BLaER1 treated with 17β-estradiol and CSF1 and Interleukin-3, amounts not matched to agents 10 nM and 100 nM (cell line): Measurements from ENCODE around the gene CCDC177.

Source experiments
- H3K27ac ChIP-seq, 11 experiments: shearing (Covaris generic); formaldehyde crosslinking; 2 replicates each; pipeline ENCODE4 v1.8.1; 2022
- H3K27me3 ChIP-seq, 11 experiments: shearing (Covaris generic); formaldehyde crosslinking; 2 replicates each; pipeline ENCODE4 v1.8.1; 2022
- H3K36me3 ChIP-seq, 11 experiments: shearing (Covaris generic); formaldehyde crosslinking; 2 replicates each; pipeline ENCODE4 v1.8.1; 2022
- H3K4me1 ChIP-seq, 10 experiments: shearing (Covaris generic); formaldehyde crosslinking; 2 replicates each; pipeline ENCODE4 v1.8.1; 2022
- H3K4me2 ChIP-seq, 11 experiments: shearing (Covaris generic); formaldehyde crosslinking; 2 replicates each; pipeline ENCODE4 v1.8.1; 2022
- H3K4me3 ChIP-seq, 10 experiments: shearing (Covaris generic); formaldehyde crosslinking; 2 replicates each; pipeline ENCODE4 v1.8.1; 2022
- H3K9ac ChIP-seq, 11 experiments: shearing (Covaris generic); formaldehyde crosslinking; 2 replicates each; pipeline ENCODE4 v1.8.1; 2022
- H3K9me3 ChIP-seq, 11 experiments: shearing (Covaris generic); formaldehyde crosslinking; replicated peaks in 1 of 11; 2 replicates each; pipeline ENCODE4 v1.8.1; 2022
- H4K20me1 ChIP-seq, 11 experiments: shearing (Covaris generic); formaldehyde crosslinking; 2 replicates each; pipeline ENCODE4 v1.8.1; 2022
- Cebpa-rat ChIP-seq, 11 experiments: shearing (Covaris generic); IDR thresholded peaks; 2 replicates each; pipeline ENCODE4 v1.8.1; 2022

The CCDC177 gene

DNA sequence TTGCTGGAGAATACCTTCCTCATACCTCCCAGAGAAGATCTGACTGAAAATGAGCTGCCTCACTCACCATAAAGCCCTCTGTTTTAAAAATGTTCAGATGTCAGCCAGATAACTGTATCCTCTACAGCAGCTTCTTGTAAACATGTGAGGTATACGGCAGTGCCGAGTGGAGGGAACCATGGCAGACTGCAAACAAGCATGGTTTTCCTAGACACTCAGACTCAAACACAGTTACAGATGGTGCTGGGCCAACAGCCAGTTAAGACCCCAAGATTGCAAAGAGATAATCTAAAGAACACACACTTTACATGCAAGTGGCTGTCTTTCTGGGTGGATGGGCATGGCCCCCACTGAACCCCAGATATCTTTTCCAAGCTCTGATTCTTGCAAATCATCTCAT lies 16.6 kb upstream of the CCDC177 start:
- Histone ChIP-seq H3K4me2 (no peak overlapping the region), H3K9ac (no peak overlapping the region)

DNA sequence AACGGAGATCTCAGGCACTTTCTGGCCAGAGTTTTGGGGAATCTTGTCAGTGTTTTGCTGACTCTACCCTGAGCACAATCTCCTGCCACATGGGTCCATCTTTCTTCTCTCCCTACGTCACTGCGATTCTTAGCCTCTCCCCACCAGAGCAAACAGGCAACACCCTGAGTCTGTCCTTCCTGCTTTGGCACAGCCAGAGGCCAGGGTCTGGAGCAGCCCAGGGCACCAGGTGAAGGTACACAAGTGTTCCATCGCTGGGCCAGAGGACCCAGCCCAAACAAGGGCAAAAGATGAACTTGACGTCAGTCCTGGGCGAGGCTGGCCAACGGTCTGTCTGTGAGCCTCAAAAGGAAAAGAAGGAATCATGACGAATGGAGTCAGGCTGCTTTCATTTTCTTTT lies 12.7 kb upstream of the CCDC177 start:
- Histone ChIP-seq H3K27ac (no peak overlapping the region), H3K4me3 (no peak overlapping the region), H3K27me3 (no peaks in the 10 kb centered on the region), H3K9me3 (peaks cover 0 to 11% (median 6%) of the 10 kb centered on the region in 11 experiments; a peak in 11 of 22 replicates), H3K4me2 (peak overlapping the region in 1 of 11 experiments; percentile 76; a peak in 1 of 22 replicates), H3K36me3 (no peaks in the 10 kb centered on the region), H4K20me1 (no peaks in the 10 kb centered on the region), H3K4me1 (peaks cover 7 to 20% (median 11%) of the 10 kb centered on the region in 10 experiments; a peak in 17 of 20 replicates), H3K9ac (no peak overlapping the region)
- no peak for TF ChIP-seq Cebpa-rat (IDR thresholded peaks at IDR 0.05)

More for the DNA sequence above, 16.6 kb upstream of the CCDC177 start:
- H3K4me3 ChIP-seq, result no peak overlapping the region
- no peak overlapping the region for H3K27ac ChIP-seq
- H3K4me1 ChIP-seq, result peaks cover 11 to 23% (median 18%) of the 10 kb centered on the region in 10 experiments
- no peaks in the 10 kb centered on the region for H3K36me3 ChIP-seq
- H3K9me3 ChIP-seq, result no peaks in the 10 kb centered on the region
- no peaks in the 10 kb centered on the region for H3K27me3 ChIP-seq
- no peak for TF ChIP-seq Cebpa-rat (IDR thresholded peaks at IDR 0.05)
- H4K20me1 ChIP-seq, result no peaks in the 10 kb centered on the region

DNA sequence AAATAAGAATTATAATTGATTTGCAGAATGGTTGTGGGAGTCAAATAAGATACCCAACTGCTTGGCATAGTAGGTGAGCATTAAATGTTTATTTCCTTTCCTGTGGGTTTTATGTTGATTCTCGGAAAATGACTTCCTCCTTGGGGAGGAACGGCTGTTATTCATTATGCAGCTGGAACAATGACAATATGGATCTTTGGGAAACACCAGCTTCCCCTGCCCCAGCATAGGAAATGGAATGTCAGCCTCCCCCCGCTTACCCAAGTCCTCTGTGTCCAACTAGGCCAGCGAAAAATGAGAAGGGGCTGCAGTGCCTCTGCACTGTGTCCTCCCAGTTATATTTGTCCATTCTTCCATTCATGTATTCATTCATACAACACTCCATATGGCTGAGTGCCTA lies 11.7 kb upstream of the CCDC177 start:
- Histone ChIP-seq H3K36me3 (no peaks in the 10 kb centered on the region), H3K4me3 (no peak overlapping the region), H3K9ac (no peak overlapping the region), H3K4me1 (peaks cover 9 to 30% (median 16%) of the 10 kb centered on the region in 10 experiments; a peak in 18 of 20 replicates), H3K27me3 (no peaks in the 10 kb centered on the region), H3K4me2 (peak overlapping the region; percentile 2 to 76 (median 40); a peak in 17 of 22 replicates), H3K9me3 (peaks cover 0 to 11% (median 6%) of the 10 kb centered on the region in 11 experiments; a peak in 11 of 22 replicates), H3K27ac (no peak overlapping the region), H4K20me1 (no peaks in the 10 kb centered on the region)
- no peak for TF ChIP-seq Cebpa-rat (IDR thresholded peaks at IDR 0.05)

DNA sequence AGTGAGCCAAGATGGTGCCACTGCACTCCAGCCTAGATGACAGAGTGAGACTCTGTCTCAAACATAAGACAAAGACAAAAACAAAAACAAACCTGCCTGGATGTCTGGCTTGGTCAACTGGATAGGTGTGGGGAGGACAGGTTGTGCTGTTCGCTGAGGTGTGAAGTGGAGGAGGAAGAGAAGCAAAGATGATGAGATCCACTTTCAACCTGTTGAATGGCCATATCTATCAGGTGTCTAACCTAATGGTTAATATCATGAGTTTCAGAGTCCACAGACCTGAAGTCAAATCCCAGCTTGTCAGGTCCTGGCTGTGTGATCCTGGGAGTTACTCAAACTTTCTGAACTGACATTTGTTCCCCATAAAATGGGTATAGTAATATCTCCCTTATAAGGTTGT lies 9.7 kb upstream of the CCDC177 start:
- H3K27me3 ChIP-seq, result no peaks in the 10 kb centered on the region
- H3K36me3 ChIP-seq, result no peaks in the 10 kb centered on the region
- no peak overlapping the region for H3K4me3 ChIP-seq
- no peak overlapping the region for H3K9ac ChIP-seq
- no peak overlapping the region for H3K4me2 ChIP-seq
- no peaks in the 10 kb centered on the region for H4K20me1 ChIP-seq
- peaks cover 0 to 11% (median 6%) of the 10 kb centered on the region in 11 experiments; a peak in 11 of 22 replicates for H3K9me3 ChIP-seq
- peaks cover 14 to 46% (median 24%) of the 10 kb centered on the region in 10 experiments; a peak in 19 of 20 replicates for H3K4me1 ChIP-seq
- no peak for TF ChIP-seq Cebpa-rat (IDR thresholded peaks at IDR 0.05)
- no peak overlapping the region for H3K27ac ChIP-seq

- H3K9ac ChIP-seq, result no peak overlapping the region
- H3K27ac ChIP-seq, result no peak overlapping the region
- H3K4me2 ChIP-seq, result no peak overlapping the region
- peaks cover 0 to 11% (median 6%) of the 10 kb centered on the region in 11 experiments; a peak in 11 of 22 replicates for H3K9me3 ChIP-seq
- no peak overlapping the region for H3K4me3 ChIP-seq
- no peaks in the 10 kb centered on the region for H3K36me3 ChIP-seq
- no peaks in the 10 kb centered on the region for H4K20me1 ChIP-seq
- peaks cover 14 to 46% (median 24%) of the 10 kb centered on the region in 10 experiments; a peak in 19 of 20 replicates for H3K4me1 ChIP-seq
- H3K27me3 ChIP-seq, result no peaks in the 10 kb centered on the region
- TF ChIP-seq Cebpa-rat (IDR thresholded peaks at IDR 0.05), result no peak
Measured at GRCh38 chr14:69582829-69583228, 8.2 kb upstream of the CCDC177 start.

DNA sequence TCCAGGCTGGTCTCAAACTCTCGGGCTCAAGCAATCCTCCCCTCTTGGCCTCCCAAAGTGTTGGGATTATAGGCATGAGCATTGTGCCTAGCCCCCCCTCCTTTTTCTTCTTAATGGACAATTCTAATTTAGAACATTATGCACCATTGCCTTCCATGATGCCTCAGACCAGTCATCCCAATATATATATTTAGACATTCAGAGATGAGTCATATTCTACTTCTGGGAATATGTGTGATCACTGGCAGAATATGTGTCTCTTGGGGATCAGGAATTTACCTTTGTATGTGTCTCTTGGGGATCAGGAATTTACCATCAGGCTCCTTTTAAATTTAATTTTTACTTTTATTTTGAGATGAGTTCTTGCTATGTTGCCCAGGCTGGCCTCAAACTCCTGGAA lies 7.5 kb upstream of the CCDC177 start:
- Histone ChIP-seq H3K36me3 (no peaks in the 10 kb centered on the region), H3K27ac (no peak overlapping the region), H3K4me2 (peak overlapping the region in 4 of 11 experiments; percentile 7 to 44 (median 28); a peak in 5 of 22 replicates), H3K4me1 (peaks cover 14 to 44% (median 24%) of the 10 kb centered on the region in 10 experiments; a peak in 19 of 20 replicates), H3K27me3 (no peaks in the 10 kb centered on the region), H4K20me1 (no peaks in the 10 kb centered on the region), H3K9ac (no peak overlapping the region), H3K4me3 (no peak overlapping the region), H3K9me3 (peaks cover 0 to 11% (median 6%) of the 10 kb centered on the region in 11 experiments; a peak in 11 of 22 replicates)
- TF ChIP-seq Cebpa-rat (IDR thresholded peaks at IDR 0.05), result no peak

- H3K4me2 ChIP-seq, result peak overlapping the region in 10 of 11 experiments; percentile 6 to 62 (median 31); a peak in 16 of 22 replicates
- no peak overlapping the region for H3K27ac ChIP-seq
- H3K4me1 ChIP-seq, result peaks cover 11 to 36% (median 21%) of the 10 kb centered on the region in 10 experiments; a peak in 19 of 20 replicates
- no peaks in the 10 kb centered on the region for H3K27me3 ChIP-seq
- H3K9me3 ChIP-seq, result peaks cover 0 to 11% (median 6%) of the 10 kb centered on the region in 11 experiments; a peak in 11 of 22 replicates
- no peak overlapping the region for H3K4me3 ChIP-seq
- no peaks in the 10 kb centered on the region for H4K20me1 ChIP-seq
- TF ChIP-seq Cebpa-rat (IDR thresholded peaks at IDR 0.05), result no peak
- H3K36me3 ChIP-seq, result no peaks in the 10 kb centered on the region
- no peak overlapping the region for H3K9ac ChIP-seq
Measured at GRCh38 chr14:69581316-69581935, 6.8 kb upstream of the CCDC177 start.

DNA sequence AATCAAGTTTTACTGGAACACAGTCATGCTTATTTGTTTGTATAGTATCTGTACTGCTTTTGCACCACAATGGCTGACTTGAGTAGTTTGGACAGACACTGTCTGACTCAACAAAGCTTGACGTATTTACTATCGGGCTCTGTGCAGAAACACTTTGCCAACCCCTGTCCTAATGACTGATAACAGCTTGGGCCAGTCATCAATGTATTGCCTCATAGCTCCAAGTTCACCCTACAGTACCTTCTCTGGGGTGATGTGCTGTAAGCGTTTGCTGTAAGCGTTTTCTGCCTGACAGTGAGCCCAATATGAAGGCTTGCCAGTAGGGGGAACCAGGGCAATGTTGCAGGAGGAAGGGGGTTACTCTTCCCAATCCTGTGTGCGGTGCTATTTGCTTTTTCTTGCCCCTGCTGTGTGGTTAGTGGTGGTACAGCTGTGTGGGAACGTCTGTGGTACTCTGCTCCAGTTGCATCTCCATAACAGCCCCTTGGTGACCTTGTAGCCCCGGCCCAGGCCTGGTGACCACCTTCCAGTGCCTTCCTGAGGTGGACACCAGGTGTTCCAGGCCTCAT lies 5.4 kb upstream of the CCDC177 start:
- no peak for TF ChIP-seq Cebpa-rat (IDR thresholded peaks at IDR 0.05)
- Histone ChIP-seq H3K4me2 (peak overlapping the region in 3 of 11 experiments; percentile 29 to 44 (median 40); a peak in 2 of 22 replicates), H4K20me1 (no peaks in the 10 kb centered on the region), H3K27ac (no peak overlapping the region), H3K27me3 (peaks cover 0 to 2% (median 0%) of the 10 kb centered on the region in 11 experiments; a peak in 1 of 22 replicates), H3K9me3 (peaks cover 0 to 11% (median 6%) of the 10 kb centered on the region in 11 experiments; a peak in 11 of 22 replicates), H3K4me1 (peaks cover 7 to 28% (median 16%) of the 10 kb centered on the region in 10 experiments; a peak in 18 of 20 replicates), H3K4me3 (no peak overlapping the region), H3K9ac (no peak overlapping the region), H3K36me3 (no peaks in the 10 kb centered on the region)

- Histone ChIP-seq H3K27me3 (peaks cover 2 to 8% (median 3%) of the 10 kb centered on the region in 11 experiments), H3K9ac (no peak overlapping the region), H3K27ac (no peak overlapping the region), H3K4me3 (no peak overlapping the region), H3K4me1 (peaks cover 8 to 30% (median 17%) of the 10 kb centered on the region in 10 experiments), H3K36me3 (no peaks in the 10 kb centered on the region), H4K20me1 (no peaks in the 10 kb centered on the region), H3K4me2 (no peak overlapping the region), H3K9me3 (peaks cover 0 to 11% (median 6%) of the 10 kb centered on the region in 11 experiments; a peak in 11 of 22 replicates)
- TF ChIP-seq Cebpa-rat (IDR thresholded peaks at IDR 0.05), result no peak
Measured at GRCh38 chr14:69579476-69579875, 4.8 kb upstream of the CCDC177 start.
